GM21786 (cell line): Measurements from ENCODE around the gene PXYLP1.

Experiments
- ATAC-seq: cut with Tn5 transposase; IDR thresholded peaks from one replicate; pipeline ENCODE4 v1.9.1; 2021; ENCODE audit not compliant: unreplicated experiment

The PXYLP1 gene

DNA sequence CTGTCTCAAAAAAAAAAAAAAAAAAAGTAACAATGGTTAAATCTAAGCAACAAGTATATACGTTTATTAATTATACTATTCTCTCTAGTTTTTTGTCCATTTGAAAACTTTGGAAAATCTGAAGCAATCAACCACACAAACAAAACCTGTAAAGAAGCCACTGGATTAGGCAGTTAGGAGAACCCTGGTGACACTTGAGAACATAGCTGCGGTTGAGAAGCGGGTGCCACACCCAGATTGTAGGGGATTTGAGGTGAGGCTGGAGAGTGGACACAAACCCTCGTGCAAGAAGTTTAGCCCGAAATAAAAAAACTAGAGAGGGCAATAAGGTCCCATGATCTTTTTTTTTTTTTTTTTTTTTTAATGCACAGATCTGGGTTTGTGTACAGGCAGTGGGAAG, 110.8 kb downstream of the PXYLP1 start:
- ATAC-seq = no peak

DNA sequence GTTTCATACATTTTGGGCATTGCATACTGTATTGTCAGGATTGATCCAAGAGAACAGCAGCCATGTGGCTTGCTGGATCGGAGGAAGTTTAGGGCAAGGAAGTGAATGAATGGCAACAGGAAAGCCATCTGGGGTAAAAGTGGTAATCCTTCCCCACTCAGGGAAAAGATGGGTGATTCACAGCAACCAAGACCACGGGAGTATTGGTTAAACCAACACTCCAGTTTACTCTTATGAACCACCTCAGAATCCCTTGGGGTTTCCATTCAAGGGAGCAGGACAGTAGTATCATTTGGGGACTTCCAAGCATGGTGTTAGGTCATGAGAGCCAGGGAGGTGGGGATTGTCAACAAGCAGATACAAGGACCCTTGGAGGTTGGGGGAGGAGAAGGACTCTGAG, 111.5 kb downstream of the PXYLP1 start:
- no peak for ATAC-seq

DNA sequence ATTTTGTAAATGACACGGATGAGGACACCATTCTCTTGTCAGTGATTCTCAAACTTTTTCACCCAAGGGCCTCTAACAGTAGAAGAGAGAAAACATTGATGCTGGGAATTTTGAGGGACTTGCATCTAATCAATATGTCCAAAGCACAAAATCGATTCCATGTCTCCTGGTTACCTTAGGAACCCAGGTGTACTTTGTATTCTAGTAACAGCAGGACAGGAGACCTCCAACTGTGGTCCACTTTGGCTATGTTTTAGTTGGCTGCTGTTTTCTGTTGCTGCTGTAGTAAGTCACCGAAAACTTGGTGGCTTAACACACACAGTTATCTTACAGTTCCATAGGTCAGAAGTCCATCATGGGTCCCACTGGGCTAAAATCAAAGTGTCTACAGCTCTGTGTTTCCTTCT, 112.2 kb downstream of the PXYLP1 start:
- ATAC-seq = no peak
